ENCODE measurements around the gene PLCH1. TPM values are rescaled to one million over a fixed set of nuclear protein-coding genes. Genes with fewer than 3 reads are reported as not detected.
A peak's percentile ranks its signal among the peaks of the same experiment; 100 is the strongest.

PLCH1 gene
- total and polyA plus RNA-seq, 10 of the 15 experiments (the other 5 are each of a cell fraction or from before 2014, with no cell fraction given): 0.03 to 0.22 (median 0.04) TPM; not detected in 5

GRCh38 chr3:155382396-155383042, 362.4 kb downstream of the PLCH1 start:
- DNase-seq (ENCODE audit: low read depth, low spot score): no peak
- Histone ChIP-seq H3K27me3 (replicated peaks in 1 of 2; ENCODE audit: control insufficient read depth in 2 of 2, insufficient read depth in 2 of 2, low read length in 1 of 2) (no peaks in the 10 kb centered on the region), H3K9me3 (replicated peaks; ENCODE audit: control insufficient read depth, insufficient read depth, low read length) (no peaks in the 10 kb centered on the region), H3K4me1 (ENCODE audit: control insufficient read depth, insufficient read depth, low read length) (no peaks in the 10 kb centered on the region), H2AFZ (ENCODE audit: control insufficient read depth, low read depth, low read length) (no peak overlapping the region), H4K20me1 (ENCODE audit: control insufficient read depth, insufficient read depth) (no peaks in the 10 kb centered on the region), H3K9ac (ENCODE audit: control insufficient read depth, insufficient read depth, low read length) (no peak overlapping the region), H3K36me3 (ENCODE audit: control insufficient read depth in 2 of 2, insufficient read depth in 2 of 2, low read length in 1 of 2) (no peaks in the 10 kb centered on the region), H3K27ac (ENCODE audit: control insufficient read depth, insufficient read depth) (no peak overlapping the region), H3K4me3 (no peak overlapping the region), H3K79me2 (ENCODE audit: control insufficient read depth, insufficient read depth, low read length) (no peaks in the 10 kb centered on the region), H3K4me2 (ENCODE audit: control insufficient read depth, insufficient read depth) (no peak overlapping the region)
- in situ Hi-C loops (cut with MboI) (loop anchor here (5.0 kb wide), 1 partner anchor 320 kb away; no protein-coding TSS in a partner anchor), intact Hi-C loops (cut with micrococcal nuclease; ENCODE audit: unreplicated experiment) (loop anchor here (1.0 kb wide), 1 partner anchor 320 kb away; no protein-coding TSS in a partner anchor)
- ATAC-seq: peak; percentile 90
- FAIRE-seq: peak; percentile 64
- no peak for TF ChIP-seq SMAD1 (IDR thresholded peaks at IDR 0.05; ENCODE audit: low read depth, partially characterized antibody)
- no peak for TF ChIP-seq SIX5 (IDR thresholded peaks at IDR 0.05; ENCODE audit: low read depth, low read length, severe bottlenecking)
- TF ChIP-seq E4F1 (IDR thresholded peaks at IDR 0.05; ENCODE audit: borderline replicate concordance, partially characterized antibody): no peak
- TF ChIP-seq CTCF (IDR thresholded peaks at IDR 0.05 in 2 of 3, conservative IDR thresholded peaks at IDR 0.05 in 1 of 3; ENCODE audit: control insufficient read depth in 2 of 3, extremely low read depth in 1 of 3, insufficient read depth in 1 of 3, low read depth in 3 of 3, low read length in 3 of 3): peak; percentile 50 to 67 (median 65)
- no peak for TF ChIP-seq EP300 (IDR thresholded peaks at IDR 0.05; ENCODE audit: borderline replicate concordance in 1 of 2, control insufficient read depth in 1 of 2, low read depth in 2 of 2, low read length in 2 of 2)
- peak; percentile 79; the same call in 1 of the 2 replicates for TF ChIP-seq SMC3 (IDR thresholded peaks at IDR 0.05; ENCODE audit: borderline replicate concordance, low read length)
- TF ChIP-seq RAD21 (IDR thresholded peaks at IDR 0.05; ENCODE audit: insufficient read depth, low read depth, low read length): peak; percentile 61
- no peak for TF ChIP-seq REST (IDR thresholded peaks at IDR 0.05; ENCODE audit: low read depth, low read length)
- SMC1A ChIA-PET (ENCODE audit: uncharacterized antibody, unreplicated experiment): interaction anchor here (0.6 to 3.6 kb wide), 3 partner anchors 210 to 487 kb away, joined by 3 to 18 read pairs (median 6); no protein-coding TSS in a partner anchor
- RAD21 ChIA-PET (ENCODE audit: unreplicated experiment): interaction anchor here (0.6 to 4.5 kb wide), 2 partner anchors 320 to 481 kb away, joined by 4 to 26 read pairs; no protein-coding TSS in a partner anchor
- no TSS peak for BruUV-seq (replicated peaks)
- CTCF ChIA-PET: interaction anchor here (0.9 to 5.5 kb wide), 5 partner anchors 16 to 320 kb away, joined by 3 to 64 read pairs (median 3); no protein-coding TSS in a partner anchor
- 11% methylated on average over 6 of the region's 6 CpGs for WGBS (ENCODE audit: insufficient coverage, insufficient replicate concordance, low lambda C conversion rate, missing lambda C conversion rate)
- POLR2A ChIA-PET: no interaction called here
